Measurements from ENCODE around the gene GLYATL1. TPM values are rescaled to one million over a fixed set of nuclear protein-coding genes. Genes with fewer than 3 reads are reported as not detected.

The GLYATL1 gene
- total and polyA plus RNA-seq, 12 donors: 0.06 TPM; not detected in 11

DNA sequence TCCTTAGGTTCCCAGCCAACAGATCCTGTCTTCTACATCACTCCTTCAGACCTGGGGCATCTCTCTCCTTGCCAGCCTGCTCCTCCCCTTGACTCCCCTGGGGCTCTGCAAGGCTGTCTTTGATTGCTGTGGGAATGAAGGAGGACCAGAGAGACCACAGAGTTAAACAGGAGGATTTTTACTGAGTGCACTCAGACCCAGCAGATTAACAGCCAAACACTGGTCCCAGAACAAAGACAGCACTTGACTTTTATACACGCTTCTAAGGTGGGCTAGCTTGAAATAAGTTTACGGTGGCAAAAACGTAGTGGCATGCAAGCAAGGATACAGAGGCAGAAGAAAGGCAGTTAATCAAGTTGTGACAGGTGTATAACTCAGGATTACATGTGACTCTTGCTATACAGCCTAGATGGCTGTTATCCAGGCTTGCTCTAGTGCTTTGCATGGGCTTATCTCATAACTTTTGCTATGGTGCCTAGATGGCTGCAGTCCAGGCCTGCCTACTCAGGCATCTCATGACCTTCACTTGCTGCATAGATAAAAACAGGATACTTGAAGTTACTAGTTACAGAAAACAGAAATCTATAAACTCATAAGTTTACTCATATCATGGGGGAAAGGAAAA, 22.0 kb upstream of the GLYATL1 start:
- TF ChIP-seq, protein P1, sequence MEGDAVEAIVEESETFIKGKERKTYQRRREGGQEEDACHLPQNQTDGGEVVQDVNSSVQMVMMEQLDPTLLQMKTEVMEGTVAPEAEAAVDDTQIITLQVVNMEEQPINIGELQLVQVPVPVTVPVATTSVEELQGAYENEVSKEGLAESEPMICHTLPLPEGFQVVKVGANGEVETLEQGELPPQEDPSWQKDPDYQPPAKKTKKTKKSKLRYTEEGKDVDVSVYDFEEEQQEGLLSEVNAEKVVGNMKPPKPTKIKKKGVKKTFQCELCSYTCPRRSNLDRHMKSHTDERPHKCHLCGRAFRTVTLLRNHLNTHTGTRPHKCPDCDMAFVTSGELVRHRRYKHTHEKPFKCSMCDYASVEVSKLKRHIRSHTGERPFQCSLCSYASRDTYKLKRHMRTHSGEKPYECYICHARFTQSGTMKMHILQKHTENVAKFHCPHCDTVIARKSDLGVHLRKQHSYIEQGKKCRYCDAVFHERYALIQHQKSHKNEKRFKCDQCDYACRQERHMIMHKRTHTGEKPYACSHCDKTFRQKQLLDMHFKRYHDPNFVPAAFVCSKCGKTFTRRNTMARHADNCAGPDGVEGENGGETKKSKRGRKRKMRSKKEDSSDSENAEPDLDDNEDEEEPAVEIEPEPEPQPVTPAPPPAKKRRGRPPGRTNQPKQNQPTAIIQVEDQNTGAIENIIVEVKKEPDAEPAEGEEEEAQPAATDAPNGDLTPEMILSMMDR (IDR thresholded peaks at IDR 0.05): no peak
- Histone ChIP-seq H3K9me3 (peaks cover 0 to 33% (median 13%) of the 10 kb centered on the region in 11 donors), H3K27ac (no peak overlapping the region), H3K36me3 (no peaks in the 10 kb centered on the region), H3K4me1 (no peaks in the 10 kb centered on the region), H3K27me3 (peaks cover 0 to 6% (median 0%) of the 10 kb centered on the region in 7 donors), H3K4me3 (no peak overlapping the region)
- intact Hi-C loops (cut with DNase I): no loop called here
- ATAC-seq (no peak), DNase-seq (no peak)
- WGBS, 2 donors: 80 to 82% methylated on average over 3 of the region's 3 CpGs

DNA sequence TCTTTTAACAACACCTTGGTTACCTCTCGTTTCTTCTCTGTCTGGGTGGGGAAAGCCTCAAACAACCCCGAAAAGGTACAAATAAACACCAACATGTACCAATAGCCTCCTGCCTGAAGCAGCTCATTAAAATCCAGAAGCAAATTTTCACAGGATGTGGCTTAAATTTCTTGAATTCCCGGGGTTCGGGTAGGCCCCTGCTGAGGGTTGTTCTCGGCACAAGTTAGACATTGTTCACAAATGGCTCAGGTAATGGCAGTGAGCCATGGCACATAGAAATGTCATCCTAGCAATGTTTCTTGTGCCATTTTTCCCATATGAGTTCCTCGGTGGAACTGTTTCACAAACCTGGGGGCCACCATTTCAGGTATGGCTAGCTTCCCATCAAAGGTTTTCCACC, 19.7 kb upstream of the GLYATL1 start:
- TF ChIP-seq, protein P1 (IDR thresholded peaks at IDR 0.05): no peak
- no peak for ATAC-seq
- no peak for DNase-seq
- peaks cover 0 to 11% (median 0%) of the 10 kb centered on the region in 7 donors for H3K27me3 ChIP-seq
- H3K4me1 ChIP-seq: peaks cover 0 to 5% (median 0%) of the 10 kb centered on the region in 9 donors
- H3K27ac ChIP-seq: no peak overlapping the region
- H3K4me3 ChIP-seq: no peak overlapping the region
- 84 to 88% methylated on average over 6 of the region's 6 CpGs for WGBS, 2 donors
- peaks cover 0 to 33% (median 13%) of the 10 kb centered on the region in 11 donors for H3K9me3 ChIP-seq
- intact Hi-C loops (cut with DNase I): no loop called here
- no peaks in the 10 kb centered on the region for H3K36me3 ChIP-seq

GRCh38 chr11:58919980-58920379, 19.3 kb upstream of the GLYATL1 start:
- intact Hi-C loops (cut with DNase I): no loop called here
- TF ChIP-seq, protein P1 (IDR thresholded peaks at IDR 0.05): no peak
- WGBS, 2 donors: 89 to 91% methylated on average over 2 of the region's 2 CpGs
- peaks cover 0 to 12% (median 0%) of the 10 kb centered on the region in 7 donors for H3K27me3 ChIP-seq
- H3K9me3 ChIP-seq: peaks cover 0 to 33% (median 13%) of the 10 kb centered on the region in 11 donors
- H3K36me3 ChIP-seq: no peaks in the 10 kb centered on the region
- peaks cover 0 to 5% (median 0%) of the 10 kb centered on the region in 9 donors for H3K4me1 ChIP-seq
- H3K4me3 ChIP-seq: no peak overlapping the region
- H3K27ac ChIP-seq: no peak overlapping the region
- ATAC-seq: no peak
- DNase-seq: no peak

DNA sequence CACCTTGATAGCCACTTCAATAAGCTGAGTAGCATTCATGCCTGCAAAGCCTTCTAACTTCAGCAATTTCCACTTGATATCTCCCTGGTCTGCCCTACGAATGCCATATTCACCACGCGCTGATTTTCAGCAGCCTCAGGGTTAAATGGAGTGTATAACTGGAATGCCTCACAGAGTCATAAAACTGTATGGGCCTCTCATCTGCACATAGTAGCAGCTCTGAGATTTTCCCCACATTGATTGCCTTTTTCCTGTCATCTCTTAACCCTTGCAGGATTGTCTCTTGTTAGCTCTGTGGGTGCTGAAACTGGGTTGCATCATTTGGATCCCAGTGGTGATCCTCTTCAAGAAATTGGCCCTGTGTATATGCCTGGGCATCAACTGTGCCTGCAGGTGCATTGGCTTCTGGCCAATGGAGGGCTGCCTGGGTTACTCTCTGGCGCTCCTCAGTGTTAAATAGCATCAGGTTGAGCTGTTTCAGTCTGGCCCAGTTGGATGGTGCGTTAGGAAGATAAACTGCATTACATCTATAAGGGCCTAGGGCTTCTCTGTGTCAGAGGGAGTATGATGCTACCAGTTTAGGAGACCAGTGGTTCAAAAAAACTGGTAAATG, 17.4 kb upstream of the GLYATL1 start:
- intact Hi-C loops (cut with DNase I): no loop called here
- H3K4me1 ChIP-seq: peaks cover 0 to 5% (median 0%) of the 10 kb centered on the region in 9 donors
- H3K27me3 ChIP-seq: peaks cover 0 to 14% (median 0%) of the 10 kb centered on the region in 7 donors
- ATAC-seq: no peak
- 64 to 65% methylated on average over 5 of the region's 5 CpGs for WGBS, 2 donors
- no peak overlapping the region for H3K27ac ChIP-seq
- TF ChIP-seq, protein P1 (IDR thresholded peaks at IDR 0.05): no peak
- H3K9me3 ChIP-seq: peaks cover 0 to 19% (median 7%) of the 10 kb centered on the region in 11 donors
- no peaks in the 10 kb centered on the region for H3K36me3 ChIP-seq
- DNase-seq: no peak
- H3K4me3 ChIP-seq: no peak overlapping the region
